ENCODE measurements around the gene MDM2.

MDM2 gene

DNA sequence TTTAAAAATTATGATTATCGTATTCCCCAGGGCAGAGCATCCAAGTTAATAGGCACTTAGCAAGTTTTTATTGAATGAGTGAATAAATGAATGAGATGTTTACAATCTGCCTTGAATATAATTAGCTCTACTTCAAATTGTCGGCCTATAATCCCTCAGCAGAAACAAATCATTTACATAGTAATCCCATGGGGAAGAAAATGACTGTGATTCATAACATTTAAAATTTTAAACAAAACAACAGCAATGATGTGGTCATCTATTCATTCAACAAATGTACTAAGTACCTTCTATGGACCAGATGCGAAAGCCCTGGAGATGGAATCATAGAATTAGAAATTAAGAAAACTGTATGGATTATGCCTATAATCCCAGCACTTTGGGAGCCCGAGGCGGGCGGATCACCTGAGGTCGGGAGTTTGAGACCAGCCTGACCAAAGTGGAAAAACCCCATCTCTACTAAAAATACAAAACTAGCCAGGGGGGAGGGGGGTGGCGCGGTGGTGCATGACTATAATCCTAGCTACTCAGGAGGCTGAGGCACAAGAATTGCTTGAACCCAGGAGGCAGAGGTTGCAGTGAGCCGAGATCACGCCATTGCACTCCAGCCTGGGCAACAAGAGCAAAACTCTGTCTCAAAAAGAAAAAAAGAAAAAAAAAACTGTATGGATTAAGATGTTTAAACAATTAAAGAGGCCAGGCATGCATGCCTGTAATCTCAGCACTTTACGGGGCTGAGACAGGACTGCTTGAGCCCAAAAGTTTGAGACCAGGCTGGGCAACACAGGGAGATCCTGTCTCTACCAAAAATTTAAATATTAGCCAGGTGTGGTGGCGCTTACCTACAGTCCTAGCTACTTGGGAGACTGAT, 17.7 kb upstream of the MDM2 start:
- TF ChIP-seq CTCF (conservative IDR thresholded peaks at IDR 0.05; ENCODE audit: low read depth, low read length), result no peak
- Histone ChIP-seq H3K4me2 (no peak overlapping the region), H3K79me2 (ENCODE audit: insufficient read depth, low read depth) (no peaks in the 10 kb centered on the region), H2AFZ (ENCODE audit: low read depth) (no peak overlapping the region), H3K27me3 (ENCODE audit: insufficient read depth, low read depth) (no peaks in the 10 kb centered on the region), H4K20me1 (ENCODE audit: insufficient read depth) (no peaks in the 10 kb centered on the region), H3K4me3 (IDR thresholded peaks at IDR 0.05; ENCODE audit: insufficient read depth, low read depth, low read length) (no peak overlapping the region), H3K36me3 (ENCODE audit: insufficient read depth) (no peaks in the 10 kb centered on the region), H3K9ac (no peak overlapping the region), H3K4me1 (ENCODE audit: low read depth, poor library complexity, severe bottlenecking) (no peaks in the 10 kb centered on the region), H3K27ac (no peak overlapping the region)

DNA sequence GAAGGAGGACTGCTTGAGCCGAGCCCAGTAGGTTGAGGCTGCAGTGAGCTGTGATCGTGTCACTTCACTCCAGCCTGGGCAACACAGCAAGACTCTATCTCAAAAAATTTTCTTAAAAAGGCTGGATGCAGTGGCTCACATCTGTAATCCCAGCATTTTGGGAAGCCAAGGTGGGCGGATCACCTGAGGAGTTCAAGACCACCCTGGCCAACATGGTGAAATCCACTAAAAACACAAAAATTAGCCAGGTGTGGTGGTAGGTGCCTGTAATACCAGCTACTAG, 17.1 kb upstream of the MDM2 start:
- Histone ChIP-seq H3K9ac (no peak overlapping the region), H3K79me2 (ENCODE audit: insufficient read depth, low read depth) (no peaks in the 10 kb centered on the region), H3K27ac (no peak overlapping the region), H2AFZ (ENCODE audit: low read depth) (no peak overlapping the region), H3K4me3 (IDR thresholded peaks at IDR 0.05; ENCODE audit: insufficient read depth, low read depth, low read length) (no peak overlapping the region), H3K27me3 (ENCODE audit: insufficient read depth, low read depth) (no peaks in the 10 kb centered on the region), H3K4me2 (no peak overlapping the region), H4K20me1 (ENCODE audit: insufficient read depth) (no peaks in the 10 kb centered on the region), H3K36me3 (ENCODE audit: insufficient read depth) (no peaks in the 10 kb centered on the region), H3K4me1 (ENCODE audit: low read depth, poor library complexity, severe bottlenecking) (no peaks in the 10 kb centered on the region)
- TF ChIP-seq CTCF (conservative IDR thresholded peaks at IDR 0.05; ENCODE audit: low read depth, low read length), result no peak

- Histone ChIP-seq H3K79me2 (ENCODE audit: insufficient read depth, low read depth) (no peaks in the 10 kb centered on the region), H3K27me3 (ENCODE audit: insufficient read depth, low read depth) (no peaks in the 10 kb centered on the region), H3K4me2 (no peak overlapping the region), H2AFZ (ENCODE audit: low read depth) (no peak overlapping the region), H3K27ac (no peak overlapping the region), H4K20me1 (ENCODE audit: insufficient read depth) (no peaks in the 10 kb centered on the region), H3K4me1 (ENCODE audit: low read depth, poor library complexity, severe bottlenecking) (no peaks in the 10 kb centered on the region), H3K36me3 (ENCODE audit: insufficient read depth) (no peaks in the 10 kb centered on the region), H3K4me3 (IDR thresholded peaks at IDR 0.05; ENCODE audit: insufficient read depth, low read depth, low read length) (no peak overlapping the region), H3K9ac (no peak overlapping the region)
- no peak for TF ChIP-seq CTCF (conservative IDR thresholded peaks at IDR 0.05; ENCODE audit: low read depth, low read length)
Observed at GRCh38 chr12:68791897-68792481, 16.0 kb upstream of the MDM2 start.

DNA sequence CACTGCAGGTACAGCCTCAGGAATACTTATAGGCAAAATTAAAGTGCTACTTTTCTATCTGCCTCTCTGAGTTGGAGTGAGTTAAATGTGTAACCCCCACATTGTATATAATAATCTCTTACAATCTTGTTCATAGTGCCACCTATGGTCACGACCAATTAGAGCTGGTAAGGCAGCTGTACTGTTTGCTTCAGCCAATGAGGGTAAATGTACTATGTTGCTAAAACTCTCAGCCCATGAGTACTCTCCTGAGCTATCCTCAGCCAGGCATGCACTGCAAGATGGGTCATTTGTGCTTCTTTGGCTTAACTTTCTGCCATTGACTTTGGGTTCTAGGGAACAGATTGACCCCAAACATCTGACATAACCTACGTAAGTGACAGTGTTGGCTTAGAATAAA, 15.0 kb upstream of the MDM2 start:
- H3K27ac ChIP-seq, result no peak overlapping the region
- H3K4me1 ChIP-seq (ENCODE audit: low read depth, poor library complexity, severe bottlenecking), result no peaks in the 10 kb centered on the region
- no peak for TF ChIP-seq CTCF (conservative IDR thresholded peaks at IDR 0.05; ENCODE audit: low read depth, low read length)

More for the DNA sequence above, 15.0 kb upstream of the MDM2 start:
- Histone ChIP-seq H3K27me3 (ENCODE audit: insufficient read depth, low read depth) (no peaks in the 10 kb centered on the region), H4K20me1 (ENCODE audit: insufficient read depth) (no peaks in the 10 kb centered on the region), H3K36me3 (ENCODE audit: insufficient read depth) (no peaks in the 10 kb centered on the region), H3K9ac (no peak overlapping the region), H2AFZ (ENCODE audit: low read depth) (peak overlapping the region; percentile 30), H3K4me2 (no peak overlapping the region), H3K79me2 (ENCODE audit: insufficient read depth, low read depth) (no peaks in the 10 kb centered on the region), H3K4me3 (IDR thresholded peaks at IDR 0.05; ENCODE audit: insufficient read depth, low read depth, low read length) (no peak overlapping the region)
